Measurements from ENCODE around the gene IGLL1. TPM values are rescaled to one million over a fixed set of nuclear protein-coding genes. Genes with fewer than 3 reads are reported as not detected.
A peak's percentile ranks its signal among the peaks of the same experiment; 100 is the strongest.

IGLL1 gene
- total and polyA plus RNA-seq, 2 experiments from 2014 or later, result not detected

DNA sequence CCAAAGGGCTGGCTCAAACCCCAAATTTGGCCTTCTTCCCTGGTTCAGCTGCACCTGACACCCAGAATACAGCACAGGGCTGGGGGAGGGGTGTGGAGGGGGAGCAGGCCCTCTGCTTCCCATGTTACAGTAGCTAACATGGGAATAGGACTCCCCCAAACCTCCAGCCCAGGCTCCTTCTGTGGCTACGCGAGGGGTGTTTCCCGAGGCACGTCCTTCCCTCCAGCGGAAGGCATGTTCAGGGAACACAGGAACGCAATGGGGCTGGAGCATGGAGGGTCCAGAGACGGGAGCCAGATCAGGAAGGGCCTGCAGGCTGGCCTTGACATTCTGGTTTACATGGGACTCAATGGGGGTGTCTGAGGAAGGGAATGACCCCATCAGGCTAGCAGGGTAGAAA is 11.8 kb upstream of the IGLL1 start:
- Histone ChIP-seq H3K27me3 (no peaks in the 10 kb centered on the region), H3K9me2 (replicated peaks; ENCODE audit: insufficient read depth) (no peaks in the 10 kb centered on the region), H3K27ac (no peak overlapping the region), H3K36me3 (replicated peaks; ENCODE audit: insufficient read depth, low read depth) (no peaks in the 10 kb centered on the region), H3K4me1 (ENCODE audit: insufficient read depth) (no peaks in the 10 kb centered on the region), H2AFZ (no peak overlapping the region), H4K20me1 (ENCODE audit: insufficient read depth, poor library complexity, severe bottlenecking) (no peaks in the 10 kb centered on the region), H3K79me2 (no peaks in the 10 kb centered on the region), H3K4me2 (no peak overlapping the region), H3K4me3 (no peak overlapping the region), H3K9me3 (ENCODE audit: low read depth) (no peaks in the 10 kb centered on the region)
- TF ChIP-seq EZH2phosphoT487 (IDR thresholded peaks at IDR 0.05; ENCODE audit: low read depth, severe bottlenecking, unreplicated experiment) (no peak), EZH2 (IDR thresholded peaks at IDR 0.05; ENCODE audit: borderline replicate concordance) (no peak), CTCF (IDR thresholded peaks at IDR 0.05; ENCODE audit: poor library complexity) (no peak)
- WGBS (ENCODE audit: low lambda C conversion rate, missing lambda C conversion rate), result 84% methylated on average over 7 of the region's 7 CpGs
- DNase-seq (ENCODE audit: low spot score), result no peak

DNA sequence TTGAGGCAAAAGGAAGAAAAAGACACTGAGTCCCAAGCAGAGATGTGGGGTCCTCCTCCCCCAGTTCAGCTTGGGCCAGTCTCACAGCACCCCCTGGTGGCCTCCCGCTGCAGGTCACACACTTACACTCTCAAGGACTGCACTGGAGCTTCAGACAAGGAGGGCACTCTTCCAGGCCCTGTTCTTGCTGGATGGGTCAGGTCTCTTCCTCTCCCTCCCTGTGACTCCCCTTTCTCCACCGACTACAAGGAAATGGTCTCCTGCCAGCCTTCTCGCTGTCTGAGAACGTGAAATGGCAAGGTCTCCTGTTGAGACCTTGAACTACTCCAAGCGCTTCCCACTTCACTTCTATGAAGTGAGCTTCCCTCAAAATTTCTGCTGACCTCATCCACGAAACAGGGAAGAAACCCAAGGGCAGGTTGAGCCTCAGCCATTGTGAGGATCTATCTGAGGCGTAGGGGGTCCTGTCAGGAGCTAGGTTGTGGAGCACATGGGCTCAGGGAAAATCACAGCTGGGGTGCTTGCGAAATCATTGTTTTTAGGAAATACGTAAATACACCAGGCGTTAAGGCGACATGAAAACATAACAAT is 11.2 kb upstream of the IGLL1 start:
- H3K27me3 ChIP-seq, result no peaks in the 10 kb centered on the region
- H3K27ac ChIP-seq, result no peak overlapping the region
- TF ChIP-seq CTCF (IDR thresholded peaks at IDR 0.05; ENCODE audit: poor library complexity) (peak; percentile 90), EZH2phosphoT487 (IDR thresholded peaks at IDR 0.05; ENCODE audit: low read depth, severe bottlenecking, unreplicated experiment) (no peak)
- H4K20me1 ChIP-seq (ENCODE audit: insufficient read depth, poor library complexity, severe bottlenecking), result no peaks in the 10 kb centered on the region
- no peaks in the 10 kb centered on the region for H3K4me1 ChIP-seq (ENCODE audit: insufficient read depth)
- H3K4me2 ChIP-seq, result no peak overlapping the region
- H2AFZ ChIP-seq, result no peak overlapping the region
- no peaks in the 10 kb centered on the region for H3K79me2 ChIP-seq
- no peaks in the 10 kb centered on the region for H3K36me3 ChIP-seq (replicated peaks; ENCODE audit: insufficient read depth, low read depth)
- WGBS (ENCODE audit: low lambda C conversion rate, missing lambda C conversion rate), result 58% methylated on average over 11 of the region's 11 CpGs
- DNase-seq (ENCODE audit: low spot score), result peak; percentile 82
- H3K9me2 ChIP-seq (replicated peaks; ENCODE audit: insufficient read depth), result no peaks in the 10 kb centered on the region
- H3K9me3 ChIP-seq (ENCODE audit: low read depth), result no peaks in the 10 kb centered on the region
- no peak overlapping the region for H3K4me3 ChIP-seq

DNA sequence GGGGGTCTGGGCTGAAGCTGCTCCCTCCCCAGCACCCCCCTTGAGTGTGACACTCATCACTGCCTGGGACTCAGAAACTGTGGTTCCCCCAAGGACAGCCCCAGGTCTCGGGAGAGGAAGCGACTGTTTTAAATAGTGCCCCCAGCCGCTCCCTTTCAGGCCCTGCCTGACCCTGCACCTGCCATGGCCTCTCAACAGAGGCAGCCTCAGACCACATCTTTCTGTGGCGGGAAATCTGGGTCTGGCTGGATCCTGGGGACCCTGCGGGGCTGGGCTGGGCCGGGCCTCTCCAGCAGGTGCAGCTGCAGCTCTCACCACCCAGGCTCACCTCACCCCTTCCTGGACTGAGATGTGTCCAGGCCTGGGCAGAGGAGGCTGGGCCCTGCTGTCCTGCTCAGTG is 3.7 kb upstream of the IGLL1 start:
- no peaks in the 10 kb centered on the region for H3K9me3 ChIP-seq (ENCODE audit: low read depth)
- no peak overlapping the region for H3K4me2 ChIP-seq
- H2AFZ ChIP-seq, result no peak overlapping the region
- no peaks in the 10 kb centered on the region for H3K79me2 ChIP-seq
- WGBS (ENCODE audit: low lambda C conversion rate, missing lambda C conversion rate), result 88% methylated on average over 5 of the region's 6 CpGs
- no peak overlapping the region for H3K4me3 ChIP-seq
- no peak for TF ChIP-seq CTCF (IDR thresholded peaks at IDR 0.05; ENCODE audit: poor library complexity)
- no peak for TF ChIP-seq EZH2phosphoT487 (IDR thresholded peaks at IDR 0.05; ENCODE audit: low read depth, severe bottlenecking, unreplicated experiment)
- no peak for TF ChIP-seq EZH2 (IDR thresholded peaks at IDR 0.05; ENCODE audit: borderline replicate concordance)
- H3K36me3 ChIP-seq (replicated peaks; ENCODE audit: insufficient read depth, low read depth), result no peaks in the 10 kb centered on the region
- no peaks in the 10 kb centered on the region for H3K27me3 ChIP-seq
- H3K9me2 ChIP-seq (replicated peaks; ENCODE audit: insufficient read depth), result no peaks in the 10 kb centered on the region
- H4K20me1 ChIP-seq (ENCODE audit: insufficient read depth, poor library complexity, severe bottlenecking), result no peaks in the 10 kb centered on the region
- no peak overlapping the region for H3K27ac ChIP-seq
- DNase-seq (ENCODE audit: low spot score), result no peak
- H3K4me1 ChIP-seq (ENCODE audit: insufficient read depth), result no peaks in the 10 kb centered on the region

DNA sequence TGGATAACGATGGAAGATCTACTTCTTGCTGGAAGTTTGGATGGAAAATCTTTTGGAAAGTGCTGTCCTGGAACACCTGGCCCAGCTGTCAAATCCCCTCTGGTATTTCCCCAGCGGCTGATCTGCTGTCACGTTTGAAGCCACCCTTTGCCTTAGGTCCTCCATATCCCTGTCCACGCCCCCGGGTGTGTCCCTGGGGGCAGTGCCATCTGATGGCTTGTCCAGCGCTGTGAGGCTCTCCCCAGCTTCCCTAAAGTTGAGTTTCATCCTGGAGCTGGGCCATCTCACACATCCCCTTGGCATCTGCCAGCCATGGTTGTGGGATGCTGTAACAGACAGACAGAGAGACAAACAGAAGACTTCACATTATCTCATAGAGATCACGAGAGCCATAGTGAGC is 3.1 kb upstream of the IGLL1 start:
- DNase-seq (ENCODE audit: low spot score), result no peak
- Histone ChIP-seq H3K27me3 (no peaks in the 10 kb centered on the region), H4K20me1 (ENCODE audit: insufficient read depth, poor library complexity, severe bottlenecking) (no peaks in the 10 kb centered on the region), H3K79me2 (no peaks in the 10 kb centered on the region), H2AFZ (no peak overlapping the region), H3K4me2 (no peak overlapping the region), H3K36me3 (replicated peaks; ENCODE audit: insufficient read depth, low read depth) (no peaks in the 10 kb centered on the region), H3K4me1 (ENCODE audit: insufficient read depth) (no peaks in the 10 kb centered on the region), H3K27ac (no peak overlapping the region), H3K9me2 (replicated peaks; ENCODE audit: insufficient read depth) (no peaks in the 10 kb centered on the region), H3K9me3 (ENCODE audit: low read depth) (no peaks in the 10 kb centered on the region), H3K4me3 (no peak overlapping the region)
- TF ChIP-seq EZH2 (IDR thresholded peaks at IDR 0.05; ENCODE audit: borderline replicate concordance), result no peak
- TF ChIP-seq EZH2phosphoT487 (IDR thresholded peaks at IDR 0.05; ENCODE audit: low read depth, severe bottlenecking, unreplicated experiment), result no peak
- TF ChIP-seq CTCF (IDR thresholded peaks at IDR 0.05; ENCODE audit: poor library complexity), result no peak
- WGBS (ENCODE audit: low lambda C conversion rate, missing lambda C conversion rate), result 80% methylated on average over 7 of the region's 7 CpGs
